ENCODE results near the gene ADORA2A.

Gene ADORA2A

GRCh38 chr22:24446260-24446611 is 18.8 kb downstream of the ADORA2A start:
- no peak for TF ChIP-seq CTCF (IDR thresholded peaks at IDR 0.05; ENCODE audit: extremely low read depth, missing control alignments)

GRCh38 chr22:24450610-24451009 is 23.2 kb downstream of the ADORA2A start:
- no peak for DNase-seq (ENCODE audit: low spot score)
- no peak for TF ChIP-seq CTCF (IDR thresholded peaks at IDR 0.05; ENCODE audit: extremely low read depth, missing control alignments)

More at GRCh38 chr22:24446260-24446611, 18.8 kb downstream of the ADORA2A start:
- DNase-seq (ENCODE audit: low spot score): no peak

GRCh38 chr22:24451162-24451561 is 23.8 kb downstream of the ADORA2A start:
- no peak for DNase-seq (ENCODE audit: low spot score)
- no peak for TF ChIP-seq CTCF (IDR thresholded peaks at IDR 0.05; ENCODE audit: extremely low read depth, missing control alignments)

GRCh38 chr22:24453853-24454252 is 26.5 kb downstream of the ADORA2A start:
- no peak for TF ChIP-seq CTCF (IDR thresholded peaks at IDR 0.05; ENCODE audit: extremely low read depth, missing control alignments)
- DNase-seq (ENCODE audit: low spot score): no peak

- no peak for DNase-seq (ENCODE audit: low spot score)
- no peak for TF ChIP-seq CTCF (IDR thresholded peaks at IDR 0.05; ENCODE audit: extremely low read depth, missing control alignments)
Measured at GRCh38 chr22:24455039-24455438, 27.6 kb downstream of the ADORA2A start.

- DNase-seq (ENCODE audit: low spot score): no peak
Measured at GRCh38 chr22:24455751-24456426, 28.5 kb downstream of the ADORA2A start.

More at GRCh38 chr22:24455751-24456426, 28.5 kb downstream of the ADORA2A start:
- no peak for TF ChIP-seq CTCF (IDR thresholded peaks at IDR 0.05; ENCODE audit: extremely low read depth, missing control alignments)
